22Rv1 (cell line): Measurements from ENCODE around the gene SPECC1L.

ENCODE experiments used
- H3K27ac ChIP-seq: fragments of 450-650 bp; 2 replicates; pipeline ENCODE4 v1.5.1; 2017
- CTCF ChIP-seq: fragments of 450-650 bp; IDR thresholded peaks from 2 replicates; pipeline ENCODE4 v1.5.1; 2017; ENCODE audit warnings: mild to moderate bottlenecking
- ZFX ChIP-seq: fragments of 450-650 bp; IDR thresholded peaks from 2 replicates; pipeline ENCODE4 v1.6.1; 2017; ENCODE audit warnings: antibody characterized with exemption, borderline replicate concordance

The SPECC1L gene

GRCh38 chr22:24455039-24455438 lies 184.4 kb downstream of the SPECC1L start:
- no peak overlapping the region for H3K27ac ChIP-seq
- no peak for TF ChIP-seq CTCF
- TF ChIP-seq ZFX = no peak

GRCh38 chr22:24455751-24456426 lies 185.3 kb downstream of the SPECC1L start:
- H3K27ac ChIP-seq = no peak overlapping the region
- TF ChIP-seq ZFX = no peak

GRCh38 chr22:24457894-24458420 lies 187.3 kb downstream of the SPECC1L start:
- TF ChIP-seq CTCF (no peak), ZFX (no peak)
- no peak overlapping the region for H3K27ac ChIP-seq

GRCh38 chr22:24459911-24460310 lies 189.3 kb downstream of the SPECC1L start:
- no peak overlapping the region for H3K27ac ChIP-seq
- TF ChIP-seq ZFX = no peak
- TF ChIP-seq CTCF = no peak

GRCh38 chr22:24460418-24461089 lies 189.9 kb downstream of the SPECC1L start:
- no peak overlapping the region for H3K27ac ChIP-seq
- no peak for TF ChIP-seq CTCF
- TF ChIP-seq ZFX = no peak

GRCh38 chr22:24463071-24463760 lies 192.6 kb downstream of the SPECC1L start:
- no peak overlapping the region for H3K27ac ChIP-seq
- no peak for TF ChIP-seq CTCF
- no peak for TF ChIP-seq ZFX

GRCh38 chr22:24465566-24465965 lies 194.9 kb downstream of the SPECC1L start:
- no peak overlapping the region for H3K27ac ChIP-seq
- TF ChIP-seq ZFX (no peak), CTCF (no peak)
